ENCODE data around the gene CTU1.

DNA sequence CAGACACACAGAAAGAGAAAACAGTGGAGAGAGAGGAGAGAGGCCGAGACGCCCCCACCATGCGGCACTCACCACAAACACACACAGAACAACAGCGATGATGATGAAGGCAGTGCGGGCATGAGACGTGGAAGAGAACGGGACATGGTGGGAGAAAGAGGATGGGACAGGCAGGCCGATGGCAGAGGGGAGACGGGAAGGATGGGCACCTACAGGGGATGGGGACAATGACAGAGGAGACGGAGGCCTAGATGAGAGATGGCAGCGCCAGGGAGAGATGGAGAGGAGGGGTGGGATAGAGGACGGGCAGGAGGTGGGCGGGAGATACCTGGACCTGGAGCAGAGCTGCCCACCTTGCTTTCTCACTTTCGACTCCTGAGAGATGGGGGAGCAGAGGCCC, 24.4 kb downstream of the CTU1 start:
- TF ChIP-seq, protein P1, sequence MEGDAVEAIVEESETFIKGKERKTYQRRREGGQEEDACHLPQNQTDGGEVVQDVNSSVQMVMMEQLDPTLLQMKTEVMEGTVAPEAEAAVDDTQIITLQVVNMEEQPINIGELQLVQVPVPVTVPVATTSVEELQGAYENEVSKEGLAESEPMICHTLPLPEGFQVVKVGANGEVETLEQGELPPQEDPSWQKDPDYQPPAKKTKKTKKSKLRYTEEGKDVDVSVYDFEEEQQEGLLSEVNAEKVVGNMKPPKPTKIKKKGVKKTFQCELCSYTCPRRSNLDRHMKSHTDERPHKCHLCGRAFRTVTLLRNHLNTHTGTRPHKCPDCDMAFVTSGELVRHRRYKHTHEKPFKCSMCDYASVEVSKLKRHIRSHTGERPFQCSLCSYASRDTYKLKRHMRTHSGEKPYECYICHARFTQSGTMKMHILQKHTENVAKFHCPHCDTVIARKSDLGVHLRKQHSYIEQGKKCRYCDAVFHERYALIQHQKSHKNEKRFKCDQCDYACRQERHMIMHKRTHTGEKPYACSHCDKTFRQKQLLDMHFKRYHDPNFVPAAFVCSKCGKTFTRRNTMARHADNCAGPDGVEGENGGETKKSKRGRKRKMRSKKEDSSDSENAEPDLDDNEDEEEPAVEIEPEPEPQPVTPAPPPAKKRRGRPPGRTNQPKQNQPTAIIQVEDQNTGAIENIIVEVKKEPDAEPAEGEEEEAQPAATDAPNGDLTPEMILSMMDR (IDR thresholded peaks at IDR 0.05) = no peak
- no peak for TF ChIP-seq POLR2A (IDR thresholded peaks at IDR 0.05)
